Adrenal gland (tissue), 5 donors: ENCODE measurements around the gene RDX.

Source experiments
- CTCF ChIP-seq, 6 experiments: fragments of 450-650 bp in 4 of 6; fragments of 200-600 bp in 2 of 6; sonication (generic) in 1 of 6; IDR thresholded peaks; 1 replicate in 5 of 6; 2 replicates in 1 of 6; pipeline versions ENCODE4 v1.5.1 to v1.8.0; 2016 to 2021; ENCODE audit warnings: antibody characterized with exemption in 6 of 6, mild to moderate bottlenecking in 2 of 6, moderate library complexity in 1 of 6
- POLR2A ChIP-seq, 2 donors: fragments of 450-650 bp; IDR thresholded peaks; one replicate each; pipeline ENCODE4 v1.6.1; 2017; ENCODE audit warnings: antibody characterized with exemption in 2 of 2, mild to moderate bottlenecking in 2 of 2, moderate library complexity in 1 of 2
- donor health status: DM: no; HTN: no; CAD: no.

DNA sequence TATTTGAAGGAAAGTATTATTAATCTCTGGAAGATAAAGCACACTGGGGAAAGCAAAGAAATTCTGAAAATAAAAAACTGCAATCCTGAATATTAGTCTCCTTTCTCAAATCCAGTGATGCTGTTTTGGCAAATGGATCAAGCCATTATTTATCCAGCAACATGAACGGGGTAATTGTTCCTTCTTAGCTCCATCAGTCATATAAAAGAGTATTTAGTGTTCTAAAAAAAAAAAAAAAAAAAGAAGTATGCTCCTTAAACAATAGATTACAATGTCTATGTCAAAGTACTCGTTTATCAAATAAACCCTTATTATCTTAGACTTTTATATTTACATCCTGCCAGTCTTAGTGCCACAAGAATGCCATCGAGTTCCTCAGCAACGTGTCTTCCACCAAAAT lies 1.3 kb downstream of the RDX start:
- TF ChIP-seq CTCF (IDR thresholded peaks at IDR 0.05) (no peak), POLR2A (IDR thresholded peaks at IDR 0.05) (no peak)
